Thyroid gland (tissue), 4 donors: ENCODE measurements around the gene CNPPD1.

ENCODE experiments used
- POLR2A ChIP-seq, 2 donors: fragments of 450-650 bp; IDR thresholded peaks; one replicate each; pipeline ENCODE4 v1.6.1; 2017; ENCODE audit warnings: antibody characterized with exemption in 2 of 2, mild to moderate bottlenecking in 2 of 2, moderate library complexity in 1 of 2
- TF ChIP-seq, protein P1 (sequence below), 6 experiments: fragments of 200-600 bp in 3 of 6; fragments of 450-650 bp in 3 of 6; sonication (generic) in 3 of 6; IDR thresholded peaks; one replicate each; pipeline ENCODE4 v1.5.1; 2016 to 2019; ENCODE audit warnings: antibody characterized with exemption in 6 of 6, mild to moderate bottlenecking in 2 of 6, inconsistent platforms in 1 of 6, moderate library complexity in 1 of 6

GRCh38 chr2:219176818-219177551 lies at the start of gene CNPPD1:
- TF ChIP-seq, protein P1, sequence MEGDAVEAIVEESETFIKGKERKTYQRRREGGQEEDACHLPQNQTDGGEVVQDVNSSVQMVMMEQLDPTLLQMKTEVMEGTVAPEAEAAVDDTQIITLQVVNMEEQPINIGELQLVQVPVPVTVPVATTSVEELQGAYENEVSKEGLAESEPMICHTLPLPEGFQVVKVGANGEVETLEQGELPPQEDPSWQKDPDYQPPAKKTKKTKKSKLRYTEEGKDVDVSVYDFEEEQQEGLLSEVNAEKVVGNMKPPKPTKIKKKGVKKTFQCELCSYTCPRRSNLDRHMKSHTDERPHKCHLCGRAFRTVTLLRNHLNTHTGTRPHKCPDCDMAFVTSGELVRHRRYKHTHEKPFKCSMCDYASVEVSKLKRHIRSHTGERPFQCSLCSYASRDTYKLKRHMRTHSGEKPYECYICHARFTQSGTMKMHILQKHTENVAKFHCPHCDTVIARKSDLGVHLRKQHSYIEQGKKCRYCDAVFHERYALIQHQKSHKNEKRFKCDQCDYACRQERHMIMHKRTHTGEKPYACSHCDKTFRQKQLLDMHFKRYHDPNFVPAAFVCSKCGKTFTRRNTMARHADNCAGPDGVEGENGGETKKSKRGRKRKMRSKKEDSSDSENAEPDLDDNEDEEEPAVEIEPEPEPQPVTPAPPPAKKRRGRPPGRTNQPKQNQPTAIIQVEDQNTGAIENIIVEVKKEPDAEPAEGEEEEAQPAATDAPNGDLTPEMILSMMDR (IDR thresholded peaks at IDR 0.05) = no peak
- peak; percentile 95 to 96 for TF ChIP-seq POLR2A (IDR thresholded peaks at IDR 0.05)
